Endothelial cell of umbilical vein (primary cell): ENCODE measurements around the gene MTA1. TPM values are rescaled to one million over a fixed set of nuclear protein-coding genes. Genes with fewer than 3 reads are reported as not detected.

Experiments used
- BruUV-seq: library from RNA; stranded (reverse); fragments of 400-500 nt; replicated peaks from 2 replicates; lab custom pipeline; 2021; lab: Mats Ljungman, UMichigan
- CTCF ChIA-PET: fragments of 300-600, 350-600 bp; sonication (Branson Sonifier 250); formaldehyde crosslinking; loops from one replicate; lab custom pipeline; 2021; ENCODE audit warnings: antibody characterized with exemption, inconsistent platforms; lab: Charles Lee
- POLR2A ChIA-PET: fragments of 300-600, 350-600 bp; sonication (Branson Sonifier 250); formaldehyde crosslinking; loops from one replicate; lab custom pipeline; 2021; ENCODE audit warnings: antibody characterized with exemption, inconsistent platforms; lab: Charles Lee
- DNase-seq: peaks from one replicate; pipeline ENCODE4 v3.0.0-alpha.2; 2011; ENCODE audit warnings: low read depth, low spot score
- FAIRE-seq: peaks from 2 replicates; lab custom pipeline; 2011; peaks lifted over from hg19 to GRCh38; lab: Jason Lieb, UNC
- H2AFZ ChIP-seq: 2 replicates; pipeline ENCODE4 v1.6.0; 2012; ENCODE audit warnings: low read depth, low read length, control low read depth, inconsistent platforms
- H3K27ac ChIP-seq: 2 replicates; pipeline ENCODE4 v1.5.1; 2011; ENCODE audit warnings: low read depth, mild to moderate bottlenecking, control low read depth, low read length, moderate library complexity; ENCODE audit not compliant: insufficient read depth
- H3K27me3 ChIP-seq, 2 experiments: 2 replicates each; pipeline versions ENCODE4 v1.6.0 to v1.6.1; 2011; ENCODE audit warnings: low read length in 2 of 2, mixed read lengths in 1 of 2; ENCODE audit not compliant: control insufficient read depth in 2 of 2, insufficient read depth in 2 of 2
- H3K36me3 ChIP-seq, 2 experiments: 2 replicates in 1 of 2; 3 replicates in 1 of 2; pipeline ENCODE4 v1.5.1; 2011; ENCODE audit warnings: low read length in 2 of 2, mild to moderate bottlenecking in 1 of 2, moderate library complexity in 1 of 2; ENCODE audit not compliant: control insufficient read depth in 2 of 2, insufficient read depth in 2 of 2; ENCODE audit errors: extremely low read depth in 1 of 2
- H3K4me1 ChIP-seq: 3 replicates; pipeline ENCODE4 v1.5.1; 2011; ENCODE audit warnings: mild to moderate bottlenecking, low read length; ENCODE audit not compliant: control insufficient read depth, insufficient read depth; ENCODE audit errors: extremely low read depth
- H3K4me2 ChIP-seq: 2 replicates; pipeline ENCODE4 v1.6.1; 2011; ENCODE audit warnings: low read length, control low read depth, mixed read lengths; ENCODE audit not compliant: insufficient read depth
- H3K4me3 ChIP-seq, 3 experiments: fragments of 200-600 bp in 1 of 3; sonication (generic), shearing (Covaris generic) in 1 of 3; replicated peaks in 1 of 3; 2 replicates each; pipeline ENCODE4 v1.5.1; 2011 to 2016; ENCODE audit warnings: control low read depth in 3 of 3, low read length in 3 of 3, mild to moderate bottlenecking in 2 of 3, inconsistent platforms in 1 of 3, low read depth in 1 of 3, moderate library complexity in 1 of 3; ENCODE audit not compliant: insufficient read depth in 1 of 3
- H3K79me2 ChIP-seq: 2 replicates; pipeline ENCODE4 v1.6.0; 2012; ENCODE audit warnings: low read length, inconsistent platforms; ENCODE audit not compliant: control insufficient read depth, insufficient read depth
- H3K9ac ChIP-seq: replicated peaks from 2 replicates; pipeline ENCODE3; 2011; ENCODE audit warnings: low read length, control low read depth; ENCODE audit not compliant: insufficient read depth; ENCODE audit errors: extremely low read depth
- H3K9me1 ChIP-seq: replicated peaks from 3 replicates; pipeline ENCODE4 v1.6.0; 2011; ENCODE audit warnings: mild to moderate bottlenecking, low read length; ENCODE audit not compliant: control insufficient read depth, insufficient read depth; ENCODE audit errors: extremely low read depth
- H3K9me3 ChIP-seq: replicated peaks from 2 replicates; pipeline ENCODE4 v1.5.1; 2012; ENCODE audit warnings: low read length, inconsistent platforms; ENCODE audit not compliant: control insufficient read depth, insufficient read depth
- H4K20me1 ChIP-seq: replicated peaks from 2 replicates; pipeline ENCODE3; 2011; ENCODE audit warnings: mild to moderate bottlenecking, low read length; ENCODE audit not compliant: control insufficient read depth, insufficient read depth; ENCODE audit errors: extremely low read depth
- EZH2 ChIP-seq: IDR thresholded peaks from 2 replicates; pipeline ENCODE4 v1.6.1; 2012; ENCODE audit warnings: borderline replicate concordance, low read depth, mild to moderate bottlenecking, moderate library complexity, low read length, inconsistent platforms; ENCODE audit not compliant: severe bottlenecking
- FOS ChIP-seq: IDR thresholded peaks from 2 replicates; pipeline ENCODE4 v1.6.1; 2011; ENCODE audit warnings: mild to moderate bottlenecking, low read length, moderate library complexity, borderline replicate concordance; ENCODE audit not compliant: insufficient read depth
- GATA2 ChIP-seq: IDR thresholded peaks from 2 replicates; pipeline ENCODE4 v1.7.0; 2011; ENCODE audit warnings: low read depth, mild to moderate bottlenecking, moderate library complexity, mixed read lengths, low read length; ENCODE audit not compliant: insufficient read length, insufficient read depth
- JUN ChIP-seq: IDR thresholded peaks from 2 replicates; pipeline ENCODE4 v1.6.1; 2011; ENCODE audit warnings: borderline replicate concordance, low read depth; ENCODE audit not compliant: insufficient read length, insufficient read depth
- MYC ChIP-seq: IDR thresholded peaks from one replicate; pipeline ENCODE4 v1.6.1; 2011; ENCODE audit warnings: mild to moderate bottlenecking, low read depth, low read length
- POLR2A ChIP-seq: IDR thresholded peaks from 2 replicates; pipeline ENCODE4 v1.6.1; 2012; ENCODE audit warnings: low read depth, mild to moderate bottlenecking, control low read depth, low read length
- POLR2AphosphoS5 ChIP-seq: IDR thresholded peaks from 2 replicates; pipeline ENCODE4 v1.6.1; 2012; ENCODE audit warnings: low read depth, mild to moderate bottlenecking, control low read depth, low read length, moderate library complexity; ENCODE audit not compliant: insufficient read depth
- dilution Hi-C: fragments of 300-500 bp; cut with MboI; formaldehyde crosslinking; loops from one replicate; pipeline ENCODE4 v1.15.0; 2019; ENCODE audit warnings: low sequenced_read_pairs; ENCODE audit not compliant: extremely low pct_ligation_motif_present
- intact Hi-C: fragments of 100-400 bp; cut with micrococcal nuclease; formaldehyde crosslinking; loops from one replicate; pipeline ENCODE4 v1.10.0; 2022
- polyA plus RNA-seq, 4 experiments: library from polyadenylated mRNA; depleted of rRNA in 3 of 4; stranded (reverse) in 3 of 4; unstranded in 1 of 4; fragments of >200 nt; gene quantifications; 2 replicates each; pipeline versions ENCODE4 v1.2.1 to v1.2.3, GENCODE V29; 2011 to 2012; ENCODE audit warnings: missing spikeins in 1 of 4
- total RNA-seq: library from RNA; stranded (reverse); gene quantifications from 2 replicates; pipeline ENCODE4 v1.2.3, GENCODE V29; 2021
- TF ChIP-seq, protein P1 (sequence below), 2 donors: IDR thresholded peaks; 1 replicate in 1 of 2; 2 replicates in 1 of 2; pipeline ENCODE4 v1.5.1; 2011; ENCODE audit warnings: low read length in 2 of 2, mild to moderate bottlenecking in 2 of 2, moderate library complexity in 2 of 2, control low read depth in 1 of 2, inconsistent platforms in 1 of 2, low read depth in 1 of 2; ENCODE audit not compliant: insufficient read depth in 1 of 2; ENCODE audit errors: extremely low read depth in 1 of 2
- TF ChIP-seq, protein P2 (sequence below): IDR thresholded peaks from 2 replicates; pipeline ENCODE4 v1.6.1; 2011; ENCODE audit not compliant: insufficient read depth, insufficient read length

MTA1 gene
- total and polyA plus RNA-seq, 2 donors (not counting 3 experiments of a cell fraction or from before 2014, with no cell fraction given) = 85.2 to 167 TPM

DNA sequence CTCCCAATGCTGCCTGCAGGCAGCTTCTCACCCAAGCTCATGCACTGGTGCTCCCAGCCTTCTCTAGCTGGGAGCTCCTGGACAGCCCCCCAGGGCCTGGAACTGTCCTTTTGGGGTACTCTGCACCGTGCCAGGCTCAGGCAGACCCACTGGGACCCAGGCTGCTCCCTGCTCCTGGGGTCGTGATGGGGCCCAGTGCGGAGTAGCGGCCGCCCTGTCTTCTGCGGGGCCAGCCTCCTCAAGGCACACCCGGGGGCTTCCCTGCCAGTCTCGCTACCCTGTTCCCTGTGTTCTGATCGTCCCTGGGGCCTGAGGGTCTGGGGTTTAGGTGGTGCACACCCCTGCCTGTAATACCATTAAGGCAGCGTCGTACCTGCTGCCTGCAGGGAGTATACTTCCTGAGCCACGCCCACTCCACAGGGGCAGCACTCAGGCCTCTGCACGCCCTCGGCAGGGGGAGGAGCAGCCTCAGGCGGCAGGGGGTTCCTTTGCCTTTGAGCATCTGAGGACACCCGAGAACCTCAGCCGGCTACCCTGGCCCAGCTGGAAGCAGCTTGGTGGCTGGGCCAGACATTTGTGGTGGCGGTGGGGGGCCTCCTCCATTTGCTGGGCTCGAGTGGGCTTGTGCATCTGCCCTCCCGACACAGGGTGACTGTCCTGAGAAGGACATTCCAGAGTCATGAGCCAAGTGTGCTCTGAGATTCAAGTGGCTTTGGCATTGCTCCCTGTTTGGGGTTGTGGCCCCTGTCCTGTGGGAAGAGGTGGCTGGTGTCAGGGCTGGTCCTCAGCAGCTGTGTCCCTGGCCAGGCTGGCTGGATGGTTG, 45.8 kb downstream of the MTA1 start:
- ChIA-PET POLR2A (no interaction called here), CTCF (no interaction called here)
- Histone ChIP-seq H3K79me2 (no peaks in the 10 kb centered on the region), H3K9me3 (no peaks in the 10 kb centered on the region), H3K9ac (no peak overlapping the region), H3K4me3 (no peak overlapping the region), H4K20me1 (no peaks in the 10 kb centered on the region), H3K36me3 (peaks cover 10 to 62% of the 10 kb centered on the region in 2 experiments), H2AFZ (no peak overlapping the region), H3K27me3 (no peaks in the 10 kb centered on the region), H3K4me1 (no peaks in the 10 kb centered on the region), H3K27ac (no peak overlapping the region), H3K4me2 (no peak overlapping the region), H3K9me1 (no peaks in the 10 kb centered on the region)
- BruUV-seq = no TSS peak
- no peak for TF ChIP-seq POLR2A
- no peak for TF ChIP-seq POLR2AphosphoS5
- TF ChIP-seq, protein P1, sequence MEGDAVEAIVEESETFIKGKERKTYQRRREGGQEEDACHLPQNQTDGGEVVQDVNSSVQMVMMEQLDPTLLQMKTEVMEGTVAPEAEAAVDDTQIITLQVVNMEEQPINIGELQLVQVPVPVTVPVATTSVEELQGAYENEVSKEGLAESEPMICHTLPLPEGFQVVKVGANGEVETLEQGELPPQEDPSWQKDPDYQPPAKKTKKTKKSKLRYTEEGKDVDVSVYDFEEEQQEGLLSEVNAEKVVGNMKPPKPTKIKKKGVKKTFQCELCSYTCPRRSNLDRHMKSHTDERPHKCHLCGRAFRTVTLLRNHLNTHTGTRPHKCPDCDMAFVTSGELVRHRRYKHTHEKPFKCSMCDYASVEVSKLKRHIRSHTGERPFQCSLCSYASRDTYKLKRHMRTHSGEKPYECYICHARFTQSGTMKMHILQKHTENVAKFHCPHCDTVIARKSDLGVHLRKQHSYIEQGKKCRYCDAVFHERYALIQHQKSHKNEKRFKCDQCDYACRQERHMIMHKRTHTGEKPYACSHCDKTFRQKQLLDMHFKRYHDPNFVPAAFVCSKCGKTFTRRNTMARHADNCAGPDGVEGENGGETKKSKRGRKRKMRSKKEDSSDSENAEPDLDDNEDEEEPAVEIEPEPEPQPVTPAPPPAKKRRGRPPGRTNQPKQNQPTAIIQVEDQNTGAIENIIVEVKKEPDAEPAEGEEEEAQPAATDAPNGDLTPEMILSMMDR (IDR thresholded peaks at IDR 0.05; ENCODE audit: extremely low read depth in 1 of 2, insufficient read depth in 1 of 2, low read depth in 1 of 2, low read length in 2 of 2) = no peak
- TF ChIP-seq FOS = no peak
- TF ChIP-seq GATA2 = no peak
- TF ChIP-seq, protein P2, sequence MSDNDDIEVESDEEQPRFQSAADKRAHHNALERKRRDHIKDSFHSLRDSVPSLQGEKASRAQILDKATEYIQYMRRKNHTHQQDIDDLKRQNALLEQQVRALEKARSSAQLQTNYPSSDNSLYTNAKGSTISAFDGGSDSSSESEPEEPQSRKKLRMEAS = no peak
- TF ChIP-seq JUN = no peak
- TF ChIP-seq EZH2 = no peak
- TF ChIP-seq MYC = no peak
- FAIRE-seq (no peak), DNase-seq (no peak)
- intact Hi-C loops (no loop called here), dilution Hi-C loops (no loop called here)
